ENCODE results near the gene RAPGEF4. TPM values are rescaled to one million over a fixed set of nuclear protein-coding genes. Genes with fewer than 3 reads are reported as not detected.

Gene RAPGEF4
- total RNA-seq, 6 donors from 2014 or later: 8.3 to 35.2 (median 17.4) TPM

DNA sequence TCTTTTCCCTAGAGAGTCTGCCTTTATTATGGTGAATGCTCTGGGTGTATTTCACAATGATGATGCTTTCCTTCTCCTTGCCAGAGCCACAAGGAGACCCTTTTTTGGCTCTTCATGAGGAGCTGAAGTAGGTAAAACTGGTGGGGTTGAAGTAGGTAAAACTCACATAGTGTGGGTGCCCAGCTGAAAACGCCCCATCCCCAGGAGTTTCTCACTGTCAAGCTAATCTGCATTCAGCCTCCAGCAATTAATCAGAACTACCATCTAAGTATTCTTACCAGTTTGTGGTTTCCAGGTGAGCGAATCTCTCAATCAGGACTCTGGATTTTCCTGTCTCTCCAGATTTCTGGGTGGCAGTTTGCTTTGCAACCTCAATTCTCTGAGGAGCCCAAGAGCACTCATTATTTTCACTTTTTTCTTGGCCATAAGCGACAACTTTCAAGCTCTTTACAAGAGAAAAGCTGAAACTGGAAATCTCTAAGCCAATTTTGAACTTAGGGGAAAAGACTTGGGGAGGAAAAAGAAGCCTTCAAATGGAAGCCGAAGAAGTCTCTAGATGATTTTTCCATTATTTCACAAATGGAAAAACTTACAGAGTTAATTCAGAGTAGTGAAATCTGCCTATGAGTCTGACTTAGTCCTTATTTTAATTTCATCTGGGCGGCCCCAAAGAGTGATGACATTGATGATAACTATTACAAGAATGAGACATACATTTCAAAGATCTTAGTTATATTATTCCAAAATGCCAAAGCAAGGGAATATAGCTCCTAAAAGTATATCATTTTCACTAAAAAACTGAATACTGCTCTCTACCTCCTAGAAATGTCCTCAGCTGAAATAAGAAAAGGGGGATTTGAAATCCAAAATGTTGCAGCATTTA, 218.6 kb downstream of the RAPGEF4 start:
- TF ChIP-seq POLR2A (IDR thresholded peaks at IDR 0.05) (no peak), EP300 (IDR thresholded peaks at IDR 0.05) (no peak), POLR2AphosphoS5 (IDR thresholded peaks at IDR 0.05) (no peak)
- TF ChIP-seq, protein P1, sequence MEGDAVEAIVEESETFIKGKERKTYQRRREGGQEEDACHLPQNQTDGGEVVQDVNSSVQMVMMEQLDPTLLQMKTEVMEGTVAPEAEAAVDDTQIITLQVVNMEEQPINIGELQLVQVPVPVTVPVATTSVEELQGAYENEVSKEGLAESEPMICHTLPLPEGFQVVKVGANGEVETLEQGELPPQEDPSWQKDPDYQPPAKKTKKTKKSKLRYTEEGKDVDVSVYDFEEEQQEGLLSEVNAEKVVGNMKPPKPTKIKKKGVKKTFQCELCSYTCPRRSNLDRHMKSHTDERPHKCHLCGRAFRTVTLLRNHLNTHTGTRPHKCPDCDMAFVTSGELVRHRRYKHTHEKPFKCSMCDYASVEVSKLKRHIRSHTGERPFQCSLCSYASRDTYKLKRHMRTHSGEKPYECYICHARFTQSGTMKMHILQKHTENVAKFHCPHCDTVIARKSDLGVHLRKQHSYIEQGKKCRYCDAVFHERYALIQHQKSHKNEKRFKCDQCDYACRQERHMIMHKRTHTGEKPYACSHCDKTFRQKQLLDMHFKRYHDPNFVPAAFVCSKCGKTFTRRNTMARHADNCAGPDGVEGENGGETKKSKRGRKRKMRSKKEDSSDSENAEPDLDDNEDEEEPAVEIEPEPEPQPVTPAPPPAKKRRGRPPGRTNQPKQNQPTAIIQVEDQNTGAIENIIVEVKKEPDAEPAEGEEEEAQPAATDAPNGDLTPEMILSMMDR (IDR thresholded peaks at IDR 0.05): no peak
- Histone ChIP-seq H3K9me3 (no peaks in the 10 kb centered on the region), H3K27ac (no peak overlapping the region), H3K36me3 (no peaks in the 10 kb centered on the region), H3K4me1 (peaks cover 0 to 5% (median 0%) of the 10 kb centered on the region in 4 donors), H3K27me3 (no peaks in the 10 kb centered on the region), H3K4me3 (no peak overlapping the region)
- WGBS, 2 donors: 87% methylated on average over 5 of the region's 5 CpGs
- ATAC-seq (ENCODE audit: low FRiP score in 2 of 2): no peak
- DNase-seq: no peak

DNA sequence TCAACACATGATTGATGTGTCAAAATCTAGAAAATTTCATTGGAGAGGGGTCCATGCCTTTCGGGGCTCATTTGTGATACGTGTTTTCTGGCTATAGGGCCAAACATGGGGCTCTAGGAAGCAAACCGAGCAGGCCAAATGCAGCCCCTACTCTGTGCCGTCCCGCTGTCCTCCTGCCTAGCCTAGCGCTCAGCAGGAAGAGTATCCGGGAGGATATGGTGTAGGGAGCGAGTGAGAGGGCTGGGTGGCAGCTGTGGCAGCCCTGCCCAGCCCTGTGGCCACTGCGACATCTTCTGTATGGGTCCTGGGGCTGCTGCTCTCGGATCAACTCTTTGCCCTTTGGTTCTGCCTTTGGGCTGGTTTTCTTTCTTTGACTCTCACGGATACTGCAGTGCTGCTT, 219.9 kb downstream of the RAPGEF4 start:
- H3K27ac ChIP-seq: no peak overlapping the region
- no peaks in the 10 kb centered on the region for H3K36me3 ChIP-seq
- H3K4me1 ChIP-seq: peaks cover 0 to 5% (median 0%) of the 10 kb centered on the region in 4 donors
- DNase-seq (peak in 1 of 2 donors; percentile 20), ATAC-seq (ENCODE audit: low FRiP score in 2 of 2) (peak in 1 of 2 donors; percentile 28)
- no peaks in the 10 kb centered on the region for H3K9me3 ChIP-seq
- H3K27me3 ChIP-seq: no peaks in the 10 kb centered on the region
- TF ChIP-seq, protein P1 (IDR thresholded peaks at IDR 0.05): no peak
- TF ChIP-seq POLR2AphosphoS5 (IDR thresholded peaks at IDR 0.05) (no peak), EP300 (IDR thresholded peaks at IDR 0.05) (no peak), POLR2A (IDR thresholded peaks at IDR 0.05) (no peak)
- 87 to 90% methylated on average over 11 of the region's 11 CpGs for WGBS, 2 donors
- no peak overlapping the region for H3K4me3 ChIP-seq

DNA sequence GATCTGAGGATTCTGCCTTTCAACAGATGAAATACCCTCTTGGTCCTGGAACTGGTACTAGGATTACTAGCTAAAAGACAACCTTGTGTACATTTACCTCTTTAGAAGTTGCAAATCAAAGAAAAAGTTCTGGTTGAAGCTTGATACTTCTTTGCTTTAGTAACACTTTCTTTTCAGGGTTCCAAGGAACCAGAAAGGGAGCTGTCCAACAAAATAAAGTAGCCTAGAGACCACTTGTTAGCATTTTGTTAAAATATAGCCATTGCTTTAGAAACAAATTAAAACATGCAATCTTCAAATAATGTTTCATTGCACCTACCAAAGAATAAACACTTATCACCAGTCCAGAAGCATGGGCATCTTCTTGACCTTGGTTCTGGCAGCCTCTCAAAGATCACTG, 222.1 kb downstream of the RAPGEF4 start:
- Histone ChIP-seq H3K4me3 (no peak overlapping the region), H3K36me3 (no peaks in the 10 kb centered on the region), H3K4me1 (no peaks in the 10 kb centered on the region), H3K9me3 (no peaks in the 10 kb centered on the region), H3K27me3 (no peaks in the 10 kb centered on the region), H3K27ac (no peak overlapping the region)
- DNase-seq: no peak
- ATAC-seq (ENCODE audit: low FRiP score in 2 of 2): no peak
- no peak for TF ChIP-seq EP300 (IDR thresholded peaks at IDR 0.05)
- TF ChIP-seq, protein P1 (IDR thresholded peaks at IDR 0.05): no peak
- no peak for TF ChIP-seq POLR2A (IDR thresholded peaks at IDR 0.05)
- no peak for TF ChIP-seq POLR2AphosphoS5 (IDR thresholded peaks at IDR 0.05)

DNA sequence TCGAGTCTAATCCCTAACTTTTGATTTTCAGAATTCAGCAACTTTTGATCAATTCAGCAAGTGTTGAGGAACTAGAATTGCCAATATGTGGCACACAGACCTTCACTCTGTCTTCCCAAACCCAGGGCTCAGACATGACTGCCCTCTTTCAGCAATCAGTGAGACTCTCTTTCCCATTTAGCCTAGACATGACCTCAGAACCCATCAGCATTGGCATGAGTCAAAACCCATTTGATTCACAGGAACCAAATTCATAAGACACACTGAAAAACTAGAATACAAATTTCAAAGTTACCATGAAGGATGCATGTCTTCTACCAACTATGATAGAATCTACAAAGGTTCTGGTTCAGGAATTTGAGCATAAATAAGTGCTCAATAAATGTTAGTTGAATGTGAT, 226.4 kb downstream of the RAPGEF4 start:
- H3K4me3 ChIP-seq: no peak overlapping the region
- H3K36me3 ChIP-seq: peaks cover 0 to 6% (median 0%) of the 10 kb centered on the region in 4 donors
- H3K9me3 ChIP-seq: no peaks in the 10 kb centered on the region
- TF ChIP-seq, protein P1 (IDR thresholded peaks at IDR 0.05): no peak
- no peak for TF ChIP-seq POLR2A (IDR thresholded peaks at IDR 0.05)
- TF ChIP-seq EP300 (IDR thresholded peaks at IDR 0.05): no peak
- TF ChIP-seq POLR2AphosphoS5 (IDR thresholded peaks at IDR 0.05): no peak
- DNase-seq (no peak), ATAC-seq (ENCODE audit: low FRiP score in 2 of 2) (no peak)
- WGBS, 2 donors: 88 to 93% methylated on average over 1 of the region's 1 CpG
- H3K27me3 ChIP-seq: no peaks in the 10 kb centered on the region
- H3K27ac ChIP-seq: no peak overlapping the region
- peaks cover 0 to 4% (median 1%) of the 10 kb centered on the region in 4 donors for H3K4me1 ChIP-seq
